GM18873 (cell line): ENCODE data around the gene ACAA2.

Experiments used
- ATAC-seq: cut with Tn5 transposase; IDR thresholded peaks from one replicate; pipeline ENCODE4 v1.9.1; 2021; ENCODE audit warnings: mild to moderate bottlenecking, moderate library complexity, moderate number of reproducible peaks; ENCODE audit not compliant: unreplicated experiment, low FRiP score

ACAA2 gene

GRCh38 chr18:49769047-49769728 lies 44.1 kb downstream of the ACAA2 start:
- no peak for ATAC-seq

- no peak for ATAC-seq
These were observed 45.3 kb downstream of the ACAA2 start for GRCh38 chr18:49768051-49768391.

- no peak for ATAC-seq
These were observed 46.0 kb downstream of the ACAA2 start for GRCh38 chr18:49767111-49768050.

- no peak for ATAC-seq
These were observed 46.7 kb downstream of the ACAA2 start for GRCh38 chr18:49766646-49767045.

GRCh38 chr18:49764032-49764431 lies 49.3 kb downstream of the ACAA2 start:
- no peak for ATAC-seq

- no peak for ATAC-seq
These were observed 49.7 kb downstream of the ACAA2 start for GRCh38 chr18:49763590-49763989.

- ATAC-seq = no peak
These were observed 50.9 kb downstream of the ACAA2 start for GRCh38 chr18:49762191-49763077.

GRCh38 chr18:49761771-49762170 lies 51.6 kb downstream of the ACAA2 start:
- no peak for ATAC-seq

GRCh38 chr18:49758263-49758610 lies 55.1 kb downstream of the ACAA2 start:
- ATAC-seq = no peak

- no peak for ATAC-seq
These were observed 55.6 kb downstream of the ACAA2 start for GRCh38 chr18:49757513-49758262.

GRCh38 chr18:49756671-49757362 lies 56.5 kb downstream of the ACAA2 start:
- no peak for ATAC-seq

- ATAC-seq = no peak
These were observed 57.2 kb downstream of the ACAA2 start for GRCh38 chr18:49756135-49756534.

- no peak for ATAC-seq
These were observed 57.8 kb downstream of the ACAA2 start for GRCh38 chr18:49755489-49755888.

- no peak for ATAC-seq
These were observed 58.5 kb downstream of the ACAA2 start for GRCh38 chr18:49754866-49755265.

GRCh38 chr18:49753643-49754042 lies 59.7 kb downstream of the ACAA2 start:
- ATAC-seq = no peak

- ATAC-seq = no peak
These were observed 61.3 kb downstream of the ACAA2 start for GRCh38 chr18:49752095-49752457.

GRCh38 chr18:49751427-49752094 lies 61.8 kb downstream of the ACAA2 start:
- no peak for ATAC-seq

GRCh38 chr18:49749563-49749962 lies 63.8 kb downstream of the ACAA2 start:
- ATAC-seq = no peak

GRCh38 chr18:49747876-49748275 lies 65.5 kb downstream of the ACAA2 start:
- ATAC-seq = no peak
